Testis (tissue), 2 donors: ENCODE results near the gene CDK14.

Experiments
- CTCF ChIP-seq, 3 experiments: fragments of 450-650 bp in 2 of 3; fragments of 200-600 bp in 1 of 3; sonication (generic) in 1 of 3; IDR thresholded peaks; one replicate each; pipeline ENCODE4 v1.5.1; 2016 to 2019; ENCODE audit warnings: antibody characterized with exemption in 3 of 3, mild to moderate bottlenecking in 2 of 3, moderate library complexity in 1 of 3
- POLR2A ChIP-seq: fragments of 450-650 bp; IDR thresholded peaks from one replicate; pipeline ENCODE4 v1.6.1; 2017; ENCODE audit warnings: antibody characterized with exemption, mild to moderate bottlenecking, moderate library complexity

- TF ChIP-seq CTCF (IDR thresholded peaks at IDR 0.05) = no peak
- no peak for TF ChIP-seq POLR2A
Observed at GRCh38 chr7:90625562-90625961, 29.4 kb downstream of the CDK14 start.
